Endothelial cell of umbilical vein (primary cell): Measurements from ENCODE around the gene ABLIM2.

ENCODE experiments used
- CTCF ChIP-seq, 2 donors: IDR thresholded peaks; 1 replicate in 1 of 2; 2 replicates in 1 of 2; pipeline ENCODE4 v1.5.1; 2011; ENCODE audit warnings: low read length in 2 of 2, mild to moderate bottlenecking in 2 of 2, moderate library complexity in 2 of 2, control low read depth in 1 of 2, inconsistent platforms in 1 of 2, low read depth in 1 of 2; ENCODE audit not compliant: insufficient read depth in 1 of 2; ENCODE audit errors: extremely low read depth in 1 of 2
- POLR2AphosphoS5 ChIP-seq: IDR thresholded peaks from 2 replicates; pipeline ENCODE4 v1.6.1; 2012; ENCODE audit warnings: low read depth, mild to moderate bottlenecking, control low read depth, low read length, moderate library complexity; ENCODE audit not compliant: insufficient read depth

- TF ChIP-seq CTCF (IDR thresholded peaks at IDR 0.05; ENCODE audit: extremely low read depth in 1 of 2, insufficient read depth in 1 of 2, low read depth in 1 of 2, low read length in 2 of 2) = no peak
- no peak for TF ChIP-seq POLR2AphosphoS5
These were observed 44.8 kb downstream of the ABLIM2 start for GRCh38 chr4:8113611-8114377.
